Limb (tissue), 2 donors: Measurements from ENCODE around the gene RNF187.
"Not testable (repeated sequence)": the region's sequence is repeated elsewhere in the genome, so short reads cannot be mapped to it uniquely, and the experiment has no call there.

Experiments used
- DNase-seq, 2 donors: peaks; one replicate each; pipeline ENCODE4 v3.0.0-alpha.2; 2016; ENCODE audit errors: extremely low spot score in 2 of 2

The RNF187 gene

DNA sequence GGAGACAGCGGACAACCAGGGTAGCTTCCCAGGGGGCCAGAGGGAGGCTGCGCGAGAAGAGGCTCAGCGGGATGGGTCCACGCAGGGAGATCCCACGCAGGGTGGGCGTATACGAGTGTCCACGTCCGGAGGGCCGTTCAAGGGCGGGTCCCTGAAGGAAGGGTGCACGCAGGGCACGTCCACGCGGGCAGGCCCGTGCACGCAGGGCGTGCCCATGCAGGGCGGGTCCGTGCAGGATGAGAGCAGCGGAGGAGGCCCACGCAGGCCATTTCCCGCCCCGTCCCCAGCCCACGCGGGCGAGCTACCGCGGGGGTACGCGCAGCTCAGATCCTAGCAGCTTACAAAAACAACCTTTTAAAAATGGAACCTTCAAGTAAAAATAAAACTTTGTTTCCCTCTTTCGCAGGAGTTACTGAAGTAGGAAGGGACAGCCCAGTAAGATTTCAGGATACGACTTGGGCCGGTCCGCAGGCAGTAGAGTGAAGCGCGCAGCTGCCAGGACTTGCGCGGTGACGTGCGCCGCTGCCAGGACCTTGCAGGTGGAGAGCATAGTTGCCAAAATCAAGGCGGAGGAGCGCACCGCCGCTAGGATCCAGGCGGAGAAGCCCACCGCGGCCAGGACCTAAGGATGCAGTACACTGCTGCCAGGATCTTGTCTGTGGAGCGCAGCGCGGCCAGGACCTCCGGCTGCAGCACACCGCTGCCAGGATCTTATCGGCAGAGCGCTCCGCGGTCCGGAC is 416 bp upstream of the RNF187 start:
- DNase-seq: peak in 1 of 2 donors; percentile 84

DNA sequence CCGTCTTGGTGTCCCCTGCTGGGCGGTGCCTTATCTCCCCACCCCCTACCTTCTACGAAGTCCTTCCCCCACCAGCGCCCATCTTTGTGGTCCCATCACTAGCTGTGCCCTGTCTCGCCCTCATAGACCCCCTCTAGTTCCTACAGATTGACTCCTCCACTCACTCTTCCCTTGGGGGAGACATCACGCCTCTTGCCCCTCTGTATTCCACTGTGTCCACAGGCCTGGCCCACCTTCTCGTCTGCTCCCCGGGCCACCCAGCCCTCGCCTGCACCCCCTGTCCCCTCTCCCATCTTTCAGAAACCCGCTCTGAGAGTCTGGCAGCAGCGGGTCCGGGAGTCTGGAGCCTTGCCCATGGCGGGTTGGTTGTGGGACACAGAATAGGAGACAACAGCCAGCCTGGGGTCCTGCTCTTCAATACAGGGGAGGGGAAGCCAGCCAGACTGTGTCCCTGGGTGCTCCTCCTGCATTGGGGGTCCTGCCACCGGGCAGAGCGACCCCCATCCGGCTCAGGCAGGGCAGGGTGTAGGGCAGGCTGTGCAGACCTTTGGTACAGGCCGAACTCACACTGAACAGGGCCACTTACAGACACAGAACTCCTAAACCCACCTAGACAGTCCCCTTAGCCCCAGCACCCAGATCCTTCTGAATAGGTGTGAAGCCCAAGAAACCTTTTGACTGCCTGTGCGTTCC is 1.1 kb downstream of the RNF187 start:
- DNase-seq: peak in 1 of 2 donors; percentile 39

DNA sequence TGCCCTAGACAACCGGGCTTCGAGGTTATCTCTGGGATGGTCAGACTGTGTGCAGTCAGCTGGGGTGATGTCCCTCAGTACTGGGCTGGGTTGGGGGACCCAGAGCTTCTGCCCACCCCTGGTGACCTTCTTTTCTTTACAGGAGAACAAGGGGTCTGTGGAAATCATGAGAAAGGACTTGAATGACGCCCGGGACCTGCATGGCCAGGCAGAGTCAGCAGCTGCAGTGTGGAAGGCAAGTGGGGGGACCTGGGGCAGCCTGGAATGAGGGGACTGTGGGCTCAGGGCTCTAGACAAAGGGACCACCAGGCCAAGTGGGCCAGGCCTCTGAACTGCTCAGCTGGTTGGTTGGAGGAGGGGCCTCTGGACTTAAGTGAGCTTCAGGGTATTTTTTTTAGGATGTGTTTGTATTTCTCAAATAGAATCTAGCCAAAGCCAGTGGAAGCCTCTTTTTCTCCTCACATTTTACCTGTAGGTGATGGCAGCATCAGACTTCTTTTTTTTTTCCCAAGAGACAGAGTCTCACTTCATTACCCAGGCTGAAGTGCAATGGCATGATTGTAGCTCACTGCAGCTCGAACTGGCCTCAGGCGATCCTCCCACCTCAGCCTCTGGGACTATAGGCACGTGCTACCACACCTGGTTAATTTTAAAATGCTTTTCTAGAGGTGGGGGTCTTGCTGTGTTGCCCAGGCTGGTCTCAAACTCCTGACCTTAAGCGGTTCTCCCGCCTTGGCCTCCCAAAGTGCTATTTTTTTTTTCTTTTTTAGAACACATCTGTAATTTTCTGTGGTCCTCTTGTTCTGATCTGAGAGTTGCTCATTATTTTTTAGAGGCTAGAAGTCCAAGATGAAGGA is 1.9 kb downstream of the RNF187 start:
- no peak for DNase-seq

DNA sequence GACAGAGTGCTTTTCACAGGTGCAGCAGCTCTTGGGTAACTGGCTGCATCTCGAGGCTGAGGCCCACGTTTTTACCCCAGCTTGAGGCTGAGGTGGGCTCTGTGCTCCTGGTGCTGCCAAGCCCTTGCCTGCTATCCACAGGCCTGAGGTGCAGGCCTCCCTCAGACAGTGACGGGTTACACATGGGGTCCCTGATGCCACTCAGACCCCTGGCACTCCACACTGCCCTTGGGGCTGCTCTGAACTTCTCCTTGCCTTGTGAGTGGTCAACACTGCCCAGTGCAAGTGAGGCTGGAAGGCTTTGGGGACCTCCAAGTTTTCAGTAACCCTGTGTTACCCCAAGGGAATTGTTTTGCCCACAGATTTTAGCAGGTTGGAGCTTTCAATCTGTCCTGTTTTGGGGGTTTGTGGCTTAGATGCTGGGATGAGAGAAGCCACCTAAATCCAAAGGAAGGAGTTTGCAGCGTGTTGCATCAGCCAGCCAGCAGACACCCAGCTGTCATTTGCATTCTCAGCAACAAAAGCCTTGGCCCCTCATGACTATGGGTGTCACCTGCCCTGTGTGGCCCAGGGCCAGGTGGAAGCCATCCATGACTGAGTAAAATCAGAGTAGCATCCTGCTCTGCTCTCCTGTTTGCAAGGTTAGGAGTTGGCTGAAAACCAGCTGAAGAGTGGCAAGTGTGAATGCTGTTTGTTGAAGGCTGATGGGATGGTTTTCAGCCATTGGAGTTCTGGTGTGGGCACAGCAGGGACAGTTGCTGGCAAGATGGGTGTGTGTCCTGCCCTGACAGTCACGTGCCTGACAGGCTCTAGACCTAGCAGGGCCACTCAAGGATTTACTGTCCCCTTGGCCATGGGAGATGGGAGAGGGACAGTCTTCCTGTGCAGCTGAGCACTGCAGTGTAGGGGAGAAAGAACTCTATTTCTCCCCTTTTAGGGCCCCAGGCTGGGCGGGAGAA is 3.2 kb downstream of the RNF187 start:
- DNase-seq: no peak

DNA sequence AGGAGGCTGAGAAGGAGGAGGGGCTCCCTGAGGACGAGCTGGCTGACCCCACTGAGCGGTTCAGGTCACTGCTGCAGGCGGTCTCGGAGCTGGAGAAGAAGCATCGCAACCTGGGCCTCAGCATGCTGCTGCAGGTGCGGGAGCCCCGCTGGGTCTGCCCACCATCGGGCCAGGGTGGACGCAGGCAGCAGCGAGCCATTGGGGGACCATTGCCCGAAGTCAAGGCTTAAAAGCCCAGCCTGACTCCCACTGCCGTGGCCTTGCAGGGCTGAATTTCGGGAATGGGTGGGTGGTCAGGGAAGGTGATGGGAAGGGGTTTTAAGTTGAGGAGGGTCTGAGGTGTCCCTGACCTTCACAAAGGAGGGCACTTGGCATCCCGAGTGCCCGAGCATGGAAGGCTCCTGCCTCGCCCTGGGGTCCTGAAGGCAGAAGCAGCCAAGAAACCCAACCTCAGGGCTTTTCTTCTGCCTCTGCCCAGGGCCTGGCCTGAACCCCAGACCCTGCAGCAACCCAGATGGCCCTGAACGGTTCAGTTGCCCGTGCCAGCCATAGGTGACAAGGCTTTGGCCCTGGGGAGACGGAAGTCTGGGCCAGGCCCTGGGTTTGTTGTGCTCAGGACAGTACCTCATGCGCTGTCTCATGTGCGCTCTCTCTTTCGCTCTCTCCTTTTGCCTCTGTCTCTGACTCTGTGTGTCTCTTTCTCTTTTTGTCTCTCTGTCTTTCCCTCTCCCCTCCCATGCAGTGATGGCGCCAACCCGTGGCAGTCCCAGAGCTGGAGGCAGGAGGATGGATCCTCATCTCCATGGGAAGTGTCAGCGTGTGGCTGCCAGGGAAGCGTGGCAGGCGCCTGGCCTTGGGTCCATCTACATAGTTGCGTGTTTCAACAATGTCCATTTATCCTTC is 6.2 kb downstream of the RNF187 start:
- no peak for DNase-seq

DNA sequence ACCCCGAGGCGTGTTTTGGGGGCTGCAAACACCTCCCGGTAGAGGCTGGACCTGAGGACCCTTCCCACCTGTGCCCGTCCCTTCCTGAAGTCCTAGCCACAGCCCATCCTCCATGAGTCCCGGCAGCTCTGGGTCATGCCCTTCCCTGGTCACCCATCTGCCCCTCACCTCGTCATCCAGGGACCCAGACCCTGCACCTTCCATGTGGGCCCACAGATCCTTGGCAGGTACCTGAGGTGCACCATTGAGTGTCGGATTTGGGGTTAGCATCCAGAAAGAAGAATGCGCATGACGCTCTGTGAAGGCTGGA is 6.8 kb downstream of the RNF187 start:
- no peak for DNase-seq

DNA sequence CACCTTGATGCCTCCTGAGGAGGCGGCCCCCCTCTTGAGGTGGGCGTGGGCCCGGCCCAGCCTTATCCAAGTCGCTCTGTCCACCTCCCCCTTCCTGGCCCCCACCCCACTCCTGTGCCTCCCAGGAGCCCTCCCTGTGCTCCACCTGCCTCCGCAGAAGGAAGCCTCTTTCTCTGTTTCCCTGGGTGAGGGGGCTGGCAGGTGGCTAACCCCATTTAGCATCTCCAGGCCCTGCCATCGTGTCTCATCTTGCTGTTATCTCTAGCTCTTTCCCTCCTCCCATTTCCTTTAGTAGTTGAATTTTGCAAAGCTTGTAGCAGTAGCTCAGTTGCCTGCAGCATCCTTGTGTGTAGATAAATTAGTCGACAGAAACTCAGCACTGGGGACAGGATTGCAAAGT is 7.2 kb downstream of the RNF187 start:
- DNase-seq: no peak

DNA sequence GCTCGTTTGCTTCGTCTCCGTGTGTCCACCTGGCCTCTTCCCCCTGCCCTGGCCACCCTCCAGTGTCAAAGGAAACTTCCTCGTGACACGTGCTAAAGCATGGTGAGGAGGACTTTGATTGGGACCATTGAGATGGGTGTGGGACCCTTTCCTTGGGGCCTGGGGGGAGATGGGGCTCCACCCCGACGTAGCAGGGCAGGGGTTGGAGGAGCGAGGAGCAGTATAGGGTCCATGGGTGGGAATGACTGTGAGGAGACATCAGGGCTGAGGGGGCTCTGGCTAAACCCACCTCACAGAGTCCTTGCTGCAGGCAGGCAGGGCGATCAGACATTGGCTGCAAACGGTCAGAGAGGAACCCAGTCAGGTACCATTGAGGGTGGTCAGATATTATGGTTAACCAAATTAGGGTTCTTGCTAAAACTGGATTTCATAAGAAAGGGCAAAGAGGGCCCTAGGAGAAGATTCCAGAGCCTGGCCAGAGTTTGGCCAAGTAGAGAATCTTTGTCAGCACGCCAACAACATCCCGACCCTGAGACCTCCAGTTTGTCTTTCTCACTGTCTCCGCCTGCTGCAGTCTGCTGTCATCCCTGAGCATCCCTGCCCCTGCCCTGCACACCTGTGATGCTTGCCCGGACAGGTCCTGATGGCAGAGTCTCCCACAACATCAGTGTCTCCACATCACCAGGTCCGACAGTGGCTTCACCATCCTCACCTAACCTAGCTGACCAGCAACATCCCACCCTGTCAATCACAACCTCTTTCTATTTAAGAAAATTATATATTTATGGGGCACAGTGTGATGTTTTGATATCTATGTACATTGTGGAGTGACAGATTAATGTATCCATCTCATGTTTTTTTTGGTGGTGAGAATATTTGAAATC is 8.0 kb downstream of the RNF187 start:
- DNase-seq: no peak

DNA sequence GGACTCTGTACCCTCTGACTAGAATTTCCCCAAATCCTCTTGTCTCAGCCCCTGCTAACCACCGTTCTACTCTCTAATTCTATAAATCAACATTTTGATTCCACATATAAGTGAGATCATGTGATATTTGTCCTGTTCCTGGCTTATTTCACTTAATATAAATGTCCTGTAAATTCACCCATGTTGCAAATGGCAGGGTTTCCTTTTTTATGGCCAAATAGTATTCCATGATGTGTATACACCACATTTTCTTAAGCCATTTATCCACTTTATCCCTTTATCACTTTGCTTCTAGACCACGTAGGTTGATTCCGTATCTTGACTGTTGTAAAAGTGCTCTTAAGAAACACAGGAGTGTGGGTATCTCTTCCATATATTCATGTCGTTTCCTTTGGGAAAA is 8.9 kb downstream of the RNF187 start:
- DNase-seq: no peak

DNA sequence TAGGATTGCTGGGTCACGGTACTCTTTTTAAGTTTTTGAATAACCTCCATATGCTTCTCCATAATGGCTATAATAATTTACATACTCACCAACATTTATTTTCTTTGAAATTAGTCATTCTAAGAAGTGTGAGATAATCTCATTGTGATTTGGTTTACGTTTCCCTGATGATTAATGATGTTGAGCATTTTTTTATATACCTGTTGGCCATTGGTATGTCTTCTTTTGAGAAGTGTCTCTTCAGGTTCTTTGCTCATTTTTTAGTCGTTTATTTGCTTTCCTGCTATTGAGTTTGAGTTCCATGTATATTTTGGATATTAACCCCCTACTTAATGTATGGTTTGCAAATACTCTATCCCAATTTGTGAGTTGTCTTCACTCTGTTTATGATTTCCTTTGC is 9.3 kb downstream of the RNF187 start:
- no peak for DNase-seq

DNA sequence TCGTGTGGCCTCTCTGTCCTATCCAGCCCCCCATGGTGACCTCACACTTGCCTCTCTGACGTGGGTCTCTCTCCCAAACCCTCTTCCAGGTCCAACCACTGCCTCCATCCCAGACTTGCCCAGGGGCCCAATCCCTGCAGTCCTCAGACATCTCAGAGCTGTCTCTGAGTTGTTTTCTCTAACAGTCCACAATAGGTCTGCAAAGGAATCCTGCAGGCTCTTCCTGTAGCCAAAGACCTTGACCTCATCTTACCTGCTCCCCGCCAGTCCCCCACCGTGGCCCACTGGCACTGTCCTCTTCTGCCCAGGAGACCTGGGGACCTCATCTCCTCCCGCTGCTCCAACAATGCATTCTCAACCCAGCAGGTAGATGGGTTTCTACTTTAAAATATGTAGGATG is 10.0 kb downstream of the RNF187 start:
- DNase-seq: no peak

DNA sequence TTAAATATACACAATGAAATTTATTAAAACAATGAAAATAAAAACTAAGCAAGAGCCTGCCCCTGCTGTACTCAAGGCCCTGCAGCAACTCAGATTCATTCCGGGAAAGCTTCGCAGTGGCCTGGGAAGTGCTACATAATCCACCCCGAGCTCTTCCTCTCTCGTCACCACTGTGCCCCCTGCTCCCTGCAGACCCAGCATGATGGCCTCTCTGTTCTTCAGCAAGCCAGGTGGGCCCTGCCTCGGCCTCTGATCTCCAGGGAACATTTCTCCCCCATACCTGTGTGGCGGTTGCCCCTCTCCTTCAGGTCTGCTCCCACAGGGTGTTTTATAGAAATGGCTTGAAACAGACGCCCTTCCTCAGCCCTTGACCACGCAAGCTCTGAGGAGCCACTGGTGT is 10.6 kb downstream of the RNF187 start:
- no peak for DNase-seq

DNA sequence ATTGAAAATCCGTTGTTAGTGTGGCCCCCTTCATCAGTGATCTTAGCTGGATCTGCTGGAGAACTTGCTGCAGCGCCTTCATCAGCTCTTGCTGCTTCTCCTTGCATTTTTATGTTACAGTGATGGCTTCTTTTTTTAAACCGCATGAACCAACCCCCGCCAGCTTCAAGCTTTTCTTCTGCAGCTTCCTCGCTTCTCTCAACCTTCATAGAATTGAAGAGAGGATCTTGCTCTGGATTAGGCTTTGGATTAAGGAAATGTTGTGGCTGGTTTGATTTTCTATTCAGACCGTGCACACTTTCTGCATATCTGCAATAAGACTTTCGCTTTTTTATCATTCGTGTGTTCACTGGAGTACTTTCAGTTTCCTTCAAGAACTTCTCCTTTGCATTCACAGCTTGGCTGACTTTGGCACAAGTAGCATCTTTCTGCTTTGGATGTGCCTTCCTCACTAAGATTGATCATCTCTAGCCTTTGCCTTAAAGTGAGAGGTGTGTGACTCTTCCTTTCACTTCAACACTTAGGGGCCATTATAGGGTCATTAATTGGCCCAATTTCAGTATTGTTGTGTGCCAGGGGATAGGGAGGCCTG is 13.1 kb downstream of the RNF187 start:
- DNase-seq: no peak

DNA sequence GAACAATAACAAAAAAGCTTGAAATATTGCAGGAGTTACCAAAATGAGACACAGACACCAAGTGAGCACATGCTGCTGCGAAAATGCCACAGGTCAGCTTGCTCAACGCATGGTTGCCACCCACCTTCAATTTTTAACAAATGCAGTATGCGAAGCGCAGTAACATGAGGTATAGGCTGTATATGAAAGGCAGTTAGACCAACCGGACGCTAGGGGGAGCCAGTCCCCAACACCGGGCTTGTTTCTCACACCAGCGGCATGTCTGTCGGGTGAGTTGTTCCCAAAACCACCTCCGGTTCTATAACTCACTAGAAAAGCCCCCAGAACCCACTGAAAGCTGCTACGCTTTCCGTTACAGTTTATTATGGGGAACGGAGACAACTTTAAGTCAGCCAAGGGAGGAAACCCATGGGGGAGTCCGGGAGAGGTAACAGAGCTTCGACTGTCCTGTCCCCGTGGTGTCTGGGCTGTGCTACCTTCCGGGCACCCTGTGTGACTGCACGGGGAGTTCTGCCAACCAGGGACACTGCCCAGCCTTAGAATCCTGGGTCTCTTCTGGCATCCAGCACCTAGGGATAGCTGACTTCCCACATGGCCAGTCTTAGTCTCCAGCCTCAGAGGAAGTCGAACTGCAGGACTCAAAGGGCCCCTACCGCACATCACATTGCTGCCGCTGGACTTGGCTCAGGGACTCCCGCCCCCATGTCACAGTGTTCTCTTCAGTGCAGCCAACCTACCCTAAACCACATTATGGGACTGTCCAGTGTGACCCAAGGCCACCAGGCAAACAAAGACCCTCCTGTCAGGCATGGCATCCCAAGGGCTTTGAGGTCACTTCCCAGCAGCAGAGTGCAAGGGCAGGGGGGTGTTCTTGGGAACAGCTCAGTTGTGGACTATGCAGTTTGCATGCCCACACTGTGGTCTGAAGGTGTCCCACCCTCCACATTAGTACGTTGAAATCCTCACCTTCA is 14.0 kb downstream of the RNF187 start:
- peak; percentile 82 to 87 for DNase-seq

DNA sequence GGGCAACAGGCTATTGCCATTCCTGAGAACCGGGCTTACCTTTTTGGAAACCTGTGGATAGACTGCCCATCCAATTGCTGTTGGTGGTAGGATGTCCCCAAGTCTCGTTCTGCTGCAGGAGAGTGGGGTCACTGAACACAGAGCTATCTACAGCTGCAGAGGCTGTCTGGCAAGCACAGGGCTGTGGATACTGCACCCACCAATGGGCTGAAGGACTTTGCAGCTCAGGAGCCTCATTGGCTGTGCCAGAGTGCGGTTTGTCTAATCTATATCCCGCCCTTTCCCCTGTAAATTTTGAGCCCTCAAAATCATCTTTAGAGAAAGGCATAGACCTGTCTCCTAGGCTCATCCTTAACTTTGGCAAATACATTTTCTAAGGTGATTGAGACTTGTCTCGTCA is 15.3 kb downstream of the RNF187 start:
- DNase-seq: no peak

DNA sequence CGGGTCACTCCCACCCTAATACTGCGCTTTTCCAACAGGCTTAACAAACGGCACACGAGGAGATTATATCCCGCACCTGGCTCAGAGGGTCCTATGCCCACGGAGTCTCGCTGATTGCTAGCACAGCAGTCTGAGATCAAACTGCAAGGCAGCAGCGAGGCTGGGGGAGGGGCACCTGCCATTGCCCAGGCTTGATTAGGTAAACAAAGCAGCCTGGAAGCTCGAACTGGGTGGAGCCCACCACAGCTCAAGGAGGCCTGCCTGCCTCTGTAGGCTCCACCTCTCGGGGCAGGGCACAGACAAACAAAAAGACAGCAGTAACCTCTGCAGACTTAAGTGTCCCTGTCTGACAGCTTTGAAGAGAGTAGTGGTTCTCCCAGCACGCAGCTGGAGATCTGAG is 18.8 kb downstream of the RNF187 start:
- DNase-seq: not testable (repeated sequence)

DNA sequence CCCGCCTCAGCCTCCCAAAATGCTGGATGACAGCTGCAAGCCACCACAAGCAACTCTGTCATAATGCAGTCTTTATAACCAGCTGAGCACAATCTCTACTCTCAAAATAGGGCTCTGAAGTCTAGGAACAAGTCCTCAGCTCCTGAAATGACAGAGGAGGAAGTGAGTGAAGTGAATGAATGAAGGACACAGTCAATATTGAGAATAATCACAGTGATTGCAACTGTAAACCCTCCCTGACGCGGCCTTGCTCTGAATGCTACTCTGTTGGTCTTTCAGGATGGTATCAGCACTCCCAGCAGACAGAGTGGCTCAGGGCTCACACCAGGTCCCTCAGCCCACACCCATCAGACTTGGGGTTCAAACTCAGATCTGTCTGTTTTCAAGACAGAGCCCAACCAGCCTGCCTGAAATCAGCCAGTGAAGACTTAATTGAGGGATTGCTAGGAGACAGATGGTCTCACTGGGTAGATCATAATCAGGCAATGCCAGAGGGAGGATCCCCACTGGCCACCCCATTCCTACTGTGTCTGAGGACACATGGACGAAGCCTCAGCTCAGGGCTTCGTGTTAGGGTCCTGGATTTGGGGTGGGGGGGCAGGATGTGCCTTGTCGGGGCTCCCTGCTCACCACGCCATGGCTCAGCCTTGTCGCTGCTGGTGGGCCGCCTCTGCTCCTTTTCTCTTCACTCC is 20.9 kb downstream of the RNF187 start:
- DNase-seq: no peak
